Amygdala (tissue), 56 donors: ENCODE results near the gene CLCA4.
"Not testable (repeated sequence)": the region's sequence is repeated elsewhere in the genome, so short reads cannot be mapped to it uniquely, and the experiment has no call there.

Experiments
- DNase-seq, 56 donors: peaks; one replicate each; lab custom pipeline; 2025; lab: John Stamatoyannopoulos, UW

Gene CLCA4, protein sequence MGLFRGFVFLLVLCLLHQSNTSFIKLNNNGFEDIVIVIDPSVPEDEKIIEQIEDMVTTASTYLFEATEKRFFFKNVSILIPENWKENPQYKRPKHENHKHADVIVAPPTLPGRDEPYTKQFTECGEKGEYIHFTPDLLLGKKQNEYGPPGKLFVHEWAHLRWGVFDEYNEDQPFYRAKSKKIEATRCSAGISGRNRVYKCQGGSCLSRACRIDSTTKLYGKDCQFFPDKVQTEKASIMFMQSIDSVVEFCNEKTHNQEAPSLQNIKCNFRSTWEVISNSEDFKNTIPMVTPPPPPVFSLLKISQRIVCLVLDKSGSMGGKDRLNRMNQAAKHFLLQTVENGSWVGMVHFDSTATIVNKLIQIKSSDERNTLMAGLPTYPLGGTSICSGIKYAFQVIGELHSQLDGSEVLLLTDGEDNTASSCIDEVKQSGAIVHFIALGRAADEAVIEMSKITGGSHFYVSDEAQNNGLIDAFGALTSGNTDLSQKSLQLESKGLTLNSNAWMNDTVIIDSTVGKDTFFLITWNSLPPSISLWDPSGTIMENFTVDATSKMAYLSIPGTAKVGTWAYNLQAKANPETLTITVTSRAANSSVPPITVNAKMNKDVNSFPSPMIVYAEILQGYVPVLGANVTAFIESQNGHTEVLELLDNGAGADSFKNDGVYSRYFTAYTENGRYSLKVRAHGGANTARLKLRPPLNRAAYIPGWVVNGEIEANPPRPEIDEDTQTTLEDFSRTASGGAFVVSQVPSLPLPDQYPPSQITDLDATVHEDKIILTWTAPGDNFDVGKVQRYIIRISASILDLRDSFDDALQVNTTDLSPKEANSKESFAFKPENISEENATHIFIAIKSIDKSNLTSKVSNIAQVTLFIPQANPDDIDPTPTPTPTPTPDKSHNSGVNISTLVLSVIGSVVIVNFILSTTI

DNA sequence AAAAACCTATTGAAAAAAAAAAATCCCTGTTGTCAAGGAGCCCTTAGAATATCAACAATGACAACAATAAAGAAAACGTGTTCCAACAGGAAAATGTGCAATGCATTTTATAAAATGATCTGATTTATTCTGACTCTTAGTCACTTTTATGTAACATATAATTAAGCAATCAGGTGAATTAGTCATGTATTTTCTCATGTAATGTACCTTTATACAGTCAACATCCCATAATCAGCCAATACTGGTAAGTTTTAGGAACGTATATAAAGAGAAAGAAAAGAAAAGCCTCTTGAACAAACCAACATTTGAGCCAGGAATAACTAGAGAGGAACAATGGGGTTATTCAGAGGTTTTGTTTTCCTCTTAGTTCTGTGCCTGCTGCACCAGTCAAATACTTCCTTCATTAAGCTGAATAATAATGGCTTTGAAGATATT is at the start of gene CLCA4:
CLCA4 (plus strand) TSS at position 292 of the 435 bp plus-strand sequence; CDS start at position 334, 42 bp downstream.
- peak in 2 of 56 donors; percentile 24 to 42 for DNase-seq

DNA sequence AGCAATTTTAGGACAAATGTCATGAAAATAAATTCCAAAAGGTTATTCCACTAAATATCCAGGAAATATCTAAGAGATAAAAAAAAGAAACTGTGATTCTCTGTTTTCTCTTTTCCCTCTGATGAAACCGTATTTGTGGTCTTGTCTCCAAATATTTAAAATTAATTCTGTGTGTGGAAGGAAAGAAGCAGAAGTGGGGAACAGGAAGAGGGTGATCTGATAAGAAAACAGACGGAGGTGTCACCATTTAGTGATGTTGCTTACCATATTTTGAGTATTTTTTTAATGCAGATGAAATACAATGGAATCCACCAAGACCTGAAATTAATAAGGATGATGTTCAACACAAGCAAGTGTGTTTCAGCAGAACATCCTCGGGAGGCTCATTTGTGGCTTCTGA is 48.6 kb upstream of the CLCA4 start:
- DNase-seq, result no peak

DNA sequence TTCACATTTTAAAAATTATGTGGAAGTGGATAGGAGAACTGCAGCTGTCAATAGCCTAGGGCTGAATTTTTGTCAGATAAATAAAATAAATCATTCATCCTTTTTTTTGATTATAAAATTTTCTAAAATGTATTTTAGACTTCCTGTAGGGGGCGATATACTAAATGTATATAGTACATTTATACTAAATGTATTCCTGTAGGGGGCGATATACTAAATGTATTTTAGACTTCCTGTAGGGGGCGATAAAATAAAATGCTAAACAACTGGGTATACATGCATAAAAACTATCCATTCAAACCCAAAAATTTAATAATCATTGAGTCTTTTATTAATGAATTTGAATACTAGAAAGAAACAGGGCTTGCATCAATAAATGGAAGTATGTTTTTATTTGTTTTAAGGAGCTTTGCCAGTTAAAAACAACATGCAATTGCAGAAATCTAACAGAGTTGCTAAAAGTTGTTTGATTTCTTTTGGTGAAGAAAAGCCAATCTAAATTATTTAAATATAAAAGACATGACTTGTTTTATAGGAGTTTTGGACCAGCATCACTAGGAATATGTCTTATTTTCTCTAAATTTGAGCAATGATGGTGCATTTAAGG is 46.8 kb upstream of the CLCA4 start:
- DNase-seq, result no peak

DNA sequence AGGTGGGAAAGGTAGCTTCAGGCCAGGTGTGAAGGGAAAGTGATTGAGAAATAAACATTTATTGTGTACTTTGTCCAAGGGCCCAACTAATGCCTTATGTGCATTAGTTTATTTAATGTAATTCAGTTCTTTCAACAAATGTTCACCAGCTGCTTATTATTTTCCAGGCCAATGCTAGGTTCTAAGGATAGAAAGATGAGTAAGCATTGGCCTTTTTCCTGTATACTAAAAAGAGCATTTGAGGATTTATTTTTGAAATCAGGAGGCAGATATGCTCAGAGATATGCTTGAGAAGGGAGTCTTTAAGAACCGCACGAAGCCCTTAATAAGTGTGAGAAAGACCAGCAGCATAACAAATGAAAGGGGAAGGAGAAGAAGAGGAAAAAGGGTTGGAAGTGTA is 46.2 kb upstream of the CLCA4 start:
- DNase-seq, result no peak

DNA sequence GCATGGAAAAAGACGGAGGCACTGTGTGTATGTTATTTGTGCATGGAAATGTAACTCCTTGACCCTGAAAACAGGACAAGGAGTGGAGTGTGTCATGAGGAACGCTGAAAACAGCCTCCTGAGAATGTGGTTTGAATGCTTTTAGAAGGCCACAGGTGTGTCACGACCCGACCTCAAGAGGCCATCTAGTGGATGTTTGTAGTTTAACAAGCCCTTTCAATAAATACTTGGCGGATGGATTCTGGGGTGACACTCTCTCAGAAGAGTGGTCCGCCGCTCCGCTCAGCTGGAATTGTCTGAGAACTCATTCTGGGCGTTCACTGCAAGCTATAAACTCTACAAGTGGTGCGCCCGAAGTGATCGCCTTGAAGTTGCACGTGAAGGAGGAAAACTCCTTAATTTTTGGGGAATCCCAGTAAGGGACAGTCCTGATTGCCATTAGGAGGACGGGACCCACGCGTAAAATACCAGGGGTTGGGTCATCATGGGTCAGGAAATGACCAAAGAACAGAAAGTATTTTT is 44.7 kb upstream of the CLCA4 start:
- not testable (repeated sequence) for DNase-seq

DNA sequence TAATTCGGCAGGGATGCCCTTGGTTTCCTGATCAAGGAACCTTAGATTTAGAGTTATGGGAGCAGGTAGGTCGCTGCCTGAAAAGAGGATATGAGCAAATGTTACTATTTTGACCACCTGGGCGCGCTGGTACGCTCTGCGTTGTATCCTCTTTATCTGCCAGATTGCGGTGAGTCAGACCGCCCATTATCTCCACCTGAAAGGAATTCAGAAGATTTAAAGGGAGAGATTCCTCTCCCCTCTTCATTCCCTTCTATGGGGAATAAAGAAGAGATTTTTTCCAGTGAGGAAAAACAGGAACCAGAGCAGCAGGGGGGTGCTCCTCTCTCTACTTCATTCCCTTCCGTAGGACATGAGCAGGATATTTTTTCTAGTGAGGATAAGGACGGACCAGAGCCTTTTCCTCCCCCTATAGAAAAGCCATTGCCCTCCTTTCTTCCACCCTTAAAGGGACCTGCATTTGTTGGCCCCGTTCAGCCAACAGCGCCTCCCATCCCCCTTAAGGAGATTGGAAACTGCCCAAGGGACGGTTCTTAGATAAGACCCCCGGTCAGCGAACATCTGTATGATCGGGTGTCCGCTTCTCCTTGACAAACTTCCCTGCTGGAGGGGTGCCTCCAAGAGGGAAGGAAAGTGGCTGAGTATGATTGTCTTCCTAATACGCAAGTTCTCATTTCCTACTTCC is 44.0 kb upstream of the CLCA4 start:
- peak in 1 of 56 donors; percentile 10 for DNase-seq

DNA sequence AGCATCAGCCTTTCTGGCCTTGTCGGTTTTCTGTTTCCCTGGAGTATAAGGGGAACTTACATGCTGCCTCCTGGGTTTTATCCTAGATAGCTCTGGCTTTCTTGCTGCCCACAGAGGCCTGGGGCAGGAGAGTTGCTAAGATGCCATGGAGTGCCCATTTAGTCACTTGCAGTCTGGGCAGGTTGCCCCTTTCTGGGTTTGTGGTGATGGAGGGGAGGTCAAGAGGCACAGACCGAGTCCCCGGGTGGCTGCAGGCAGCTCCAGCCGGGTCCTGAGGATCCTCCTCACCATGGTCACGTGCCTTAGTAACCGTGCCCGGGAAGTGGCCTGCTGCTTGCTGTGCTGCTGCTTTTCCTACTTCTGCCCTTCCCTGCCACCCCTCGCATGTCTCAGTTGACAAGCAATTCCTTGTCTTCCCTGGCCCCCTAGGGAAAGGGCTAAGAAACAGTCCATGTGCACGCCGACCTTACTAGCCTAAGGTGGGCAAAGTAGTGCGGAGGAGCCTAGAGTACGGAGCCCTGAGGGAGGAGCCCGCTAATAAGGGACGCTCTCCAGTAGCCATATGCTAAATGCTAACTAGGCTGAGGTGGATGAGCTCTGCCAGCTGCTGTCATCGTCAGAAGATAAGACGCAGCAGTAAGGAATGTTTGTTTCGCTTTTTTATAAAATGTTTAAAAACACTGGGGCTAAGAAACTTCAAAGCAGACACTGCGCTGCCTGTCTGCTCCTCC is 43.3 kb upstream of the CLCA4 start:
- DNase-seq, result peak in 8 of 56 donors; percentile 13 to 26 (median 20)

DNA sequence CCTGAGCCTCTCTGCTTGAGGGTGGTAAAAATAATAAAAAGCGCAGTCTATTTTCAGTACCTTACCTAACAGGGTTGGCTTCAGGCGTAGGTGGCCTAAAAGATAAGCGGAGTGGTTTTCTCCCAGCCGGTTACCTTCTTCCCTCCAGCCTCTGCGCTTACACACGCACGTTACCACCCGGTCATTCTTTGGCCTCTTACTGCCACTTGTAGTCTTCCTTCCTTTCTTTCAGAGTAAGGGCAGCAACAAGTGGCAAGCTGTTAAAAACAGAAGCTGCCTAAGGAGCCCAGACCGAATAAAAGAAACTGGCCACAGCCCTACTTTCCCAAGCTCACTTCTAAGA is 42.8 kb upstream of the CLCA4 start:
- DNase-seq, result no peak

DNA sequence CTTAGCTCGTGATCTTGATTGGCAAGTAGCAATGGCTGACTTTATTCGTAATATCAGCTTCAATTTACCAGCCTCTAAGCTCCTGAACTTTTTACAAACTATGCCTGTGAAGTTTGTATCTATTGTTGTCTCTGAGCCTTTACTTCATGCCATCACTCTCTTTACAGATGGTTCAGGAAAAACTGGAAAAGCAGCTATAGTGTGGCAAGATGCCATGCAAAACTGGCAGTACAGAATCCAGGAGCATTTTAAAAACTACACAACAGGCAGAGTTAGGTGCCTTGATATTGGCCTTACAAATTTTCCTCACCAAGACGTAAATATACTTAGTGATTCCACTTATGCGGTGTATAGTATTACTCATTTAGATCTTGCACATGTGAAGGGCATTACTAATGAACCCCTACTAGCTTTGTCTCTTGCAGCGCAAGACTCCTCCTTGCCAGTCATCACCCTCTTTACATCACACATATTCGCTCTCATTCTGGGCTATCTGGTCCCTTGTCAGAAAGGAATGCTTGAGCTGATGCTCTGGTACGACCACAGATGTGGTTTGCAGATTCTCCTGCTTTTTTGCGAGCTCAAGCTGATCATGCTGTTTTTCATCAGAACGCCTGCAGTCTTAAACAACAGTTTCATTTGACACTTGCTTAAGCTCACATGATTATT is 41.8 kb upstream of the CLCA4 start:
- no peak for DNase-seq

DNA sequence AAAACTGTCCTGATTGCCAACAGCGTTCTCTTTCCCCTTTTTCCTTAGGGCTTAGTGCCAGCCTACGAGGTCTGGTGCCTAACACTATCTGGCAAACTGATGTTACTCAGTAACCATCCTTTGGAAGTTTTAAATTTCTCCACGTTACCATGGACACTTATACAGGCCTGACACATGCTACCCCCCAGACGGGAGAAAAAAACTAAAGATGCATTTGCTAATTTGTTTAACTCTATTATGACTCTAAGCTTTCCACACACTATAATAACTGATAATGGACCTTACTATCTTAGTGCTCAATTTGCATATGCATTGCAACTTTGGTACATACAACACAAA is 41.3 kb upstream of the CLCA4 start:
- no peak for DNase-seq

DNA sequence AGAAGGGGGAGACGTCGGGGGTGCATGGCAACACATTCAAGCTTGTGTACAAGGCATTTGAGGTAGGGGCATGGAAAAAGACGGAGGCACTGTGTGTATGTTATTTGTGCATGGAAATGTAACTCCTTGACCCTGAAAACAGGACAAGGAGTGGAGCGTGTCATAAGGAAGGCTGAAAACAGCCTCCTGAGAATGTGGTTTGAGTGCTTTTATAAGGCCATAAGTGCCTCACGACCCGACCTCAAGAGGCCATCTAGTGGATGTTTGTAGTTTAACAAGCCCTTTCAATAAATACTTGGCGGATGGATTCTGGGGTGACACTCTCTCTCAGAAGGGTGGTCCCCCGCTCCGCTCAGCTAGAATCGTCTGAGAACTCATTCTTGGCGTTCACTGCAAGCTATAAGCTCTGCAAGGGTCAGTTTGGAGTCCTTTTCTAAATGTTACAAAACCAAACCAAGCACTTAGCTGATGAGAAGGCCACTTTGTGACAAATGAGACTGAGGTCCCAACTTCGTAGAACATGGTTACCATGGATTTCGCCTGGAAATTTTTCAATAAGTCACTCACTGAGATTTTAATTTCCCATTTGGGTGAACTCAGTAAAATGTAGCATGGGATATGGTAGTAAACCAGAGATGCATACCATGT is 38.8 kb upstream of the CLCA4 start:
- DNase-seq, result no peak

DNA sequence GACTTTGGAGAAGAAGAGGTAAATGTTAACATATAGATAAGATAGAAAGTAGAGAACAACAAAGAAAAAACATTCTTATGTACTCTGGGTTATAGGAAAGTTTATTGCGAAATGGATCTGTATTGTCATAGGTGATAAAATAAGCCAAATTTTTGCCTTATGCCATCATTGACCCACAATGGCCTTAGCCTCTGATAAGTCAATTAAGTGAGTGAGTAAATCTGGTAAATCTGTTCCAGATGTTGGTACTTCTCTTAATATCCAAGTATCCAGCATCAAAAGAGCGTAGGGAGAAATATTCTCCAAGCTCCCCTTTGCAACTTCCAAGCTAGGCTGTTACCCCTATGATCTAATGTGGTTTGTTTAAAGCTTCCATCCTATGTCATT is 38.3 kb upstream of the CLCA4 start:
- DNase-seq, result no peak

DNA sequence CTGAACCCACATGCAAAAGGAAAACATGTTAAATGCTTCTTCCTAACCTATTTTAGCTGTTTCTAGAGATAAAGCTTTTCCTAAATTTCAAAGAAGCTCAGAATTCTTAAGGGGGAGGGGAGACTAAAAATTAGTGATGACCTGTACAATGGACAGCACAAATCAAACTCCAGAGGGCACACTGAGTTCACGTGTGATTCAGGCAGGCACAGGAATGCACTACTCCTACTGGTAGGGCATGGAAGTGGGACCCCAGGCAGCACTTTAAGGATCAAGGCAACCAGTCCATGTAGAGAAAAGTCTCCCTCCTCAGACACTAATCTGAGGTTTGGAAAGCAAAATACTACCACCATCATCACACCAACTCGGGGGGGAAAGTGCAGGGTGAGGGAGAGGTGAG is 31.3 kb upstream of the CLCA4 start:
- DNase-seq, result peak in 14 of 56 donors; percentile 5 to 73 (median 23)

DNA sequence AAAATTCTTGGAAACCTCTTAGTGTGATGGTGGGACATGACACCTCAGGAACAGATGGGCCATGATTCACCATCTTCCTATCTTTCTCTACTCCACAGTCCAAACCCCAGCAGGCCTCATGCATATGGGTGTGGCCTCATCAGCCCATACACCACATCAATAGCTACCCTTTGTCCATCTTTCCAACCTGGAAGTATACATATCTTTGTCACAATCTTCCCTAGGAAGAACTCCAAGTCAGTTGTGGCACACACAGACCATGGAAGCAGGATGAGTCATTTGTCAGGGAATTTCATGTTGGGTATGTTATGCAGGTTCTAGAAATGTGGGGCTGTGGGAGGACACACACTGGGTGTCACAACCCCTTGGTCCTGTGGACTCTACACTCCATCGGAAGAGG is 30.5 kb upstream of the CLCA4 start:
- no peak for DNase-seq

DNA sequence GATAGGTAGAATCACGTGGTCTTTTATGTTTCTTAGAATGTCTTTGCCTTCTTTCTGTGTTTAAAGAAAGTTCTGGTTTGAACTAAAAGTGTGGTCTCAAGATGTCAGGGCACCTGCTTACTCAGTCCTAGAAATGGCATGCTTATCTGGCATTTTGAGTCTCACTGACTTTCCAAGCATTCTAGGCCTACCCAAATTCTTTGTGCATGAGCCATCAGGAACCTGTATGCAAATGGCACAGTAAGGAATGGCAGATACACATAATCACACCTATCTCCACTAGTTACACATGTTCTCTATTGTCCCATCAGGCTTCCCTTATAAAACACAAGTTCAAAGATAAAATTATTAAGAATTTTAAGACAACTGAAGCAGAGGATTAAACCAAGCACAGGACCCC is 29.5 kb upstream of the CLCA4 start:
- no peak for DNase-seq

DNA sequence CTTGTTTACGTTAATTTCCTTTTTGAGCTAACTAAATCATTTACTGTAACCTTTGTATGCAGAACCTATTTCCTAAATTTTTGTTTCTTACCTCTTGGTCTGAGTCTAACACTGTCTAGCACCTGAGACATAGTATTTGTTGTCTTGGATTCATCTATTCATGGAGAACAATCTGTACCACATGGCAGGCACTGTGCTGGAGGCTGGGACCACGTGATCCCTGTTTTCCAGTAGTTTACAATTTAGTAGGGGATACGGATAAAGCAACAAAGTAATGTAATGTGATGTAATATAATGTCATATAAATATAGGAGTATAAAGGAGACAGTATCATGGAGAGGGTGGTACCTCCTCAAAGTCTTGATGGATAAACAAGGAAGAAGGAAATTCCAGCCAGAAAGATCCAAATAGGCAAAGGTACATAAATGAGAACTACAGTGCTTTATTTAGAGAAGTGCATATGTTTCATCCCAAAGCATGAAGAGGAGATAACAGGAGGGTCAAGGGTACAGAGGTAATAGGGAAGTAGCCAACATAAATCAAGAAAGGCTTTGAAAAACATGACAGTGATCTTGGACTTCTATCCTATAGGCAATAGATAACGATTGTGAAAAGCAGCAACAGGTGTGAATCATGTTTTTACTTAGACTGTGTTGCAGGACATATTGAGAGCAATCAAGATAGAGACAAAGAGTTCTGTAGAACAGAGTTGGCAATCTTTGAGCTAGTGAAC is 25.9 kb upstream of the CLCA4 start:
- no peak for DNase-seq

DNA sequence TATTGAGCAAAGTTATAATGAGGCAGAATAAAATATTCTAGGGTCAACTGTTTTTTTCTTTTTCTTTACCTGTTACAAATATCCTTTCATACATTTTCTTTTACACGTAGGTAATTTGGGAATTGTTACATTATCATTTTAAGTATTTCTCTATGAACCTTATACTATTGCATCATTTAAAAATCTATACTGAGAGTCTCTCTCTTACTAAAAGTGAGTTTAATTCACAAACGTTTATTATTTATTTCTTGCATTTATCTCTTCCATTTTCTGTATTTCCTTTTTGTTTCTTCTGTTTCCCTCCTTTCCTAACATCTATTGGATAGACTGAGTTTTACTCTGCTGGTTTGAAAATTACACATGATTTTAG is 25.4 kb upstream of the CLCA4 start:
- DNase-seq, result no peak

DNA sequence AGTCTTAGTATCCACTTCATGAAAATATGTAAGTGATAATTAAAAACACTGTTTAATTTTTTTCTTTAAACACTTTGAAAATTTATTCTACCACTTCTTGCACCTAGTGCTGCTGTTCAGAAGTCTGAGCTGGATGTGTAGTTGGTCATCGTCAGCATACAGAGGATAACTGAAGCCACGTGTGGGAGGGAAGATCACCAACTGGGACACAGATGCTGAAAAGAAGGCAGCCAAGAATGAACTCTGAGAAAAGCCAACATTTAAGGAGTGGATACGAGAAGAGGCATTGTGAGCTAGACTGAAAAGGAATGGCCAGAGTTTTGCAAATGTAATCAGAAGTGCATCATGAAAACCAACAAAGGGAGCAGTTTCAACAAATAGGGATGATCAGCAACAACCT is 24.6 kb upstream of the CLCA4 start:
- DNase-seq, result no peak
